HG02759 (cell line): ENCODE results near the gene SPIN1.
"Not testable (repeated sequence)": the region's sequence is repeated elsewhere in the genome, so short reads cannot be mapped to it uniquely, and the experiment has no call there.

ENCODE experiments used
- ATAC-seq: cut with Tn5 transposase; IDR thresholded peaks from one replicate; pipeline ENCODE4 v1.9.1; 2021; ENCODE audit warnings: mild to moderate bottlenecking, moderate library complexity; ENCODE audit not compliant: unreplicated experiment

The SPIN1 gene

DNA sequence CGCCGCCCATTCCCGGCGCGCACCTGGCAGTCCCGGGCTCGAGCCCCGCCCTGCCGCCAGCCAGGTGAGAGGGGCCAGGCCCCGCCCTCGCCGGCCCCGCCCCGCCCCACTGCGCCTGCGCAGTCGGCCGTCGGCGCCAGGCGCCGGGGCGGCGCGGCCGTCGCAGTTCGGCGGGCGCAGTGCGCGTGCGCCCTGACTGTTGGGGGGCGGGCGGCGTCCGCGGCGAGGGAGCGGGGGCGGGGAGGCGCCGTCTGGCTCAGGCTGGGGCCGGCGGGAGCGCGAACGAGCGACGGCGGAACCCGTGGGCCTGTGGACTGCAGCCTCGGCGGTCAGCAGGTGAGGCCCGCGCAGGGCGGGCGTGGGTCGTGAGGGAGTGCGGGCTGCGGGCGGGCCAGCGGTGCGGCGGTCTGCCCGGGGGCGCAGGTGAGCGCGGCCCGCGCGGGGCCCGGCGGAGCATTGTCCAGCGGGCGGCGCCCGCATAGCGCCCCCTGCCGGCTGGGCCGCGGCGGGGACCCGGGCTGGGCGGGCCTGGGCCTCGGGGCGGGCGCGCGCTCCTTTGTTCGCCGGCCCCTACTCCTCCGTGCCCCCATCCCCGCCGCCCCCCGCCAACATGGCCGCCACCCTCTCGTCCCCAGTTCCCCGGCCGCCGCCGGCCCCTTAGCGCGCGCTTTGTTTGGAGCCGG, at the start of gene SPIN1:
Gene SPIN1 (plus strand): TSS at position 242 of the 683 bp plus-strand sequence. CDS start 38,096 bp downstream, outside the sequence.
- peak; percentile 87 for ATAC-seq

GRCh38 chr9:88339317-88339716, 48.9 kb upstream of the SPIN1 start:
- ATAC-seq: no peak

DNA sequence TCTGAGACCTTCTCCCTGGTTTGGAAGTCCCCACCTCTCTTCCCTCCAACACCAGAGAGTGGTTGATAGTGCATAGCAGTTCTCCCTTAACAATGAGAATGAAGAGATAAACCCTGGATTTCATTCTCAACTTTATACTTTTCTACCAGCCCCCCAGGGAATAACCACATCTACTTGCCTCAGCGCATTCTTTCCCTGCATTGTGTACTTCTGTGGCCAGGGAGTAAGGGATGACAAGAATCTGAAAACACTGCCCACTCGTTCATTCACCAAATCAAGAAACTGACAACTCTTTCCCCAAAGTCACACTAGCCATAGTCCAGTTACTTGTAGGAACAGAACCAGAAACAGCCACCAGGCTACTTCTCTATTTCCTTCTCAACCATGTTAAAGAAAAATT, 46.0 kb upstream of the SPIN1 start:
- no peak for ATAC-seq

GRCh38 chr9:88344013-88344412, 44.2 kb upstream of the SPIN1 start:
- no peak for ATAC-seq

GRCh38 chr9:88350354-88350753, 37.9 kb upstream of the SPIN1 start:
- ATAC-seq: not testable (repeated sequence)

- no peak for ATAC-seq
Measured at GRCh38 chr9:88355166-88355565, 33.1 kb upstream of the SPIN1 start.

DNA sequence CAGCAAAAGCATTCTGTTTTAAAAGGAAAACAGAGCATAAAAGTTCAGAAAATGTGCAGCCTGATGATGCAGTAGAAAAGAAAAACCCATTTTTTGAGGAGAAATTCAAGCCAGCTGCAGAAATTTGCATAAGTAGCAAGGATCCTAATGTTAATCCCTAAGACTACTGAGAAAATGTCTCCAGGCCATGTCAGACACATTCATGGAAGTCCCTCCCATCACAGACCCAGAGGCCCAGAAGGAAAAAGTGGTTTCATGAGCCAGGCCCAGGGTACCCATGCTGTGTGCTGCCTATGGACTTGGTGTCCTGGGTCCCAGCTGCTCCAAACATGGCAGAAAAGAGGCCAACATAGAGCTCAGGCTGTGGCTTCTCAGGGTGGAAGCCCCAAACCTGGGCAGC, 31.0 kb upstream of the SPIN1 start:
- ATAC-seq: not testable (repeated sequence)

- ATAC-seq: no peak
Measured at GRCh38 chr9:88358723-88359122, 29.5 kb upstream of the SPIN1 start.

DNA sequence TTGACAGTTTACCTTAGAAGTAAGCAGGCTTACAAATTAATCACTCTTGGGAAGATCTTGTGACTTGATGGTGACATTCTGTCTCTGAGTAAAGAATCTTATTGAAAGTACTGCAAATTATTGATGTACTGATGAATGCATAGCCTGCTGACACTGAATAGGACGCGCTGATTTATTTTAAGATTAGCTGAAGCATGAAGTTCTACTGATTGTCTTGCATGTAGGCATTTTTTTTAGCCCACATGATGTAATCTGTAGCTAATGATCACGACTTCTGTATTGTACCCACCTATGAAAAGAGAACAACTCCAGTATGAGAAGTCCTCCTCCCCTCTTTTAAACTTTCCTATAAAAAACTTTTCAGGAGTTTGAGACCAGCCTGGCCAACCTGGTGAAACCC, 28.3 kb upstream of the SPIN1 start:
- no peak for ATAC-seq

DNA sequence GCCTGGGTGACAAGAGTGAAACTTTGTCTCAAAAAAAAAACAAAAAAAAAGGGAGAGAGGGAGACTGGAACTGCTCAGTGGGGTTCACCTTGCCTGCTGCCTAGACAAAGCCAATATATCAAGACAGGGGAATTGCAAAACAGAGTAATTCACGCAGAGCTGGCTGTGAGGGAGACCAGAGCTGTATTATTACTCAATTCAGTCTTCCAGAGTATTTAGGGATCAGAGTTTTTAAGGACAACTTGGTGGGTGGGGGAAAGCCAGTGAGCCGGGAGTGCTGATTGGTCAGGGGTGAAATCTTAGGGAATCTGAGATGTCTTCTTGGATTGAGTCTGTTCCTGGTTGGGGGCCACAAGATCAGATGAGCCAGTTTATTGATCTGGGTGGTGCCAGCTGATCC, 25.6 kb upstream of the SPIN1 start:
- ATAC-seq: no peak

- ATAC-seq: no peak
Measured at GRCh38 chr9:88363661-88364060, 24.6 kb upstream of the SPIN1 start.

DNA sequence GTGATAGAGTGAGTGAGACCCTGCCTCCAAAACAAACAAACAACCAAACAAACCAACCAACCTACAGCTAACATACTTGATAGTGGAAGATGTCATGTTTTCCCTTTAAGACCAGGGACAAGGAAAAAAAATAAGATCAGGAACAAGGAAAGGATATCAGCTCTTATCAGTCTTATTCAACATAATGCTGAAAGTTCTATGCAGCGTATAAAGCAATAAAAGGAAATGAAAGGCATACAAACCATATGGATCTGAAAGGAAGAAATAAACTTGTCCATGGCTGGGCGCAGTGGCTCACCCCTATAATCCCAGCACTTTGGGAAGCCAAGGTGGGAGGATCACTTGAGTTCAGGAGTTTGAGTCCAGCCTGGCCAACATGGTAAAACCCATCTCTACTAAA, 23.5 kb upstream of the SPIN1 start:
- no peak for ATAC-seq

DNA sequence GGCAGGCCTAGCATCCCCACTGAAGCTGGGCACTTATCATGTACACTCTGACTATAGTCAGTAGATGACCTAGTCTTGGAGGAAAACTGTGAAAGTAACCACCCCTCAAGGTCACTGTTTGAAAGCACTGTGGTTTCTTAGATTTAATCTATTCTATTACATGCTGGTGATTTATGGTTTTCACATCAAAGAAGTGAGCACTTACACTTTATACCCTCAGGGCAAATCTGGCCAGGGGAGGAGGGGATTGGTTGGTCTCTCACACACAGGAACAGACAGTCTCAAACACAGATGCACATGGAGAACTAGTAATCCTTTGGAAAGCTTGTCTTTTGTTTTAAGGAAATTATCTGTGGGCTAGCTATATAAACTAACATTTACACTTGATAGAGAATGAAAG, 17.9 kb upstream of the SPIN1 start:
- ATAC-seq: no peak

DNA sequence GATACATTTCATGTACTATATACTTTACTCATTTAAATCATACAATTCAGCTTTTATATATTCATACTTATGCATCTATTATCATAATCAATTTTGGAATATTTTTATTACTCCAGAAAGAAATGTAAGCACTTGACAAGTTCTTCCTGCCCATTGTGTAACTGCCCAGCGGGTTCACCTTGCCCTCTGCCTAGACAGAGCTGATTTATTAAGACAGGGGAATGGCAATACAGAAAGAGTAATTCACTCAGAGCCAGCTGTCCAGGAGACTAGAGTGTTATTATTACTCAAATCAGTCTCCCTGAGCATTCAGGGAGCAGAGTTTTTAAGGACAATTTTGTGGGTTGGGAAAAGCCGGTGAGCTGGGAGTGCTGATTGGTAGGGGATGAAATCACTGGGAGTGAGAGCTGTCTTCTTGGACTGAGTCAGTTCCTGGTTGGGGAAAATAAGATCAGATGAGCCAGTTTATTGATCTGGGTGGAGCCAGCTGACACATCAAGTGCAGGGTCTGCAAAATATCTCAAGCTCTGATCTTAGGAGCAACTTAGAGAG, 16.1 kb upstream of the SPIN1 start:
- ATAC-seq: no peak

DNA sequence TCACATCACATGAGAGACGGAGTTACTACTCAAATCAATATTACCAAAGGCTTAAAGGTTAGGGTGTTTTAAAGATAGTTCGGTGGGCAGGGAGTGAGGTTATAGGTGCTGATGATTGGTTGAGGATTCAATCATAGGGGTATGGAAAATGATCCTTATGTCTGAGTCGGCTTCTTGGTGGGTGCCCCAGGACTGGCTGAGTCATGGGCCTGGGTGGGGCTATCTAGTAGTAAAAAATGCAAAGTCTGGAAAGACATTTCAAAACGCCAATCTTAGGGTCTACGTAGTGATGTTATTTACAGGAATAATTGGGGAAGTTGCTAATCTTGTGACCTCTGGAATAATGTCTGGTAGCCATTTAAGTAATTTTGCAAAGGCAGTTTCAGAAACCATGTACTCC, 15.2 kb upstream of the SPIN1 start:
- no peak for ATAC-seq

DNA sequence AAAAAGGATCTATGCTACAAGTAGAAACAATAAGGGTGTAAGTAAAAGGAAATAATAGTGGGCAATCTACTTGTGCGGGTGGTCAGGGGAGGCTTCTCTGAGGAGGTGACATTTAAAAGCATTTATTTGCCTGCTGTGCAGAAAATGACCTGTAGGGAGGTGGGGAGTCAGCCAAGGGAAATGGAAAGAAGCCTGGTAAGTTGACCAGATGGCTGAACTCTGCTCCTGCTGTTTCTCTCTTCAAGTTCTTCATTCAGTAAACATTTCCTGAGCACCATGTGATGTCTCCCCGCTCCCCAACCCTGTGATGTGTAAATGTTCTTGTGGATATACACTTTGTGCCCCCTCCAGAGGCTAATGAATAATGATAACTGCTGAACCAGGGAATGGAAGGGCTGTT, 9.9 kb upstream of the SPIN1 start:
- ATAC-seq: no peak

DNA sequence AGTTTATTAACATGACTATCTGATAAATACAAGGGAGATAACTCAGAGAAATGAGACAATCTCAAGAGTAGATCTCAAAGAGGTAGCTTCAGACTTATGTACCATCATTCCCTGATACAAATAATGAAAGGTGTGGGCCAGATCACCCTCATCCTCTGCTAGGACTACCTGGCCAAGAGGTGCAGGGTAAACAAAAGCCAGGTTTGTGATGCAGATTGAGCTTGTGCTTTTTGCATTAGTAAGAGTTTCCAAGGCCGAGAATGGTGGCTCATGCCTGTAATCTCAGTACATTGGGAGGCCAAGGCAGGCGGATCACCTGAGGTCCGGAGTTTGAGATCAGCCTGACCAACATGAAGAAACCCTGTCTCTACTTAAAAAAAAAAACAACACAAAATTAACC, 8.9 kb upstream of the SPIN1 start:
- ATAC-seq: no peak

GRCh38 chr9:88380118-88380517, 8.1 kb upstream of the SPIN1 start:
- ATAC-seq: no peak

DNA sequence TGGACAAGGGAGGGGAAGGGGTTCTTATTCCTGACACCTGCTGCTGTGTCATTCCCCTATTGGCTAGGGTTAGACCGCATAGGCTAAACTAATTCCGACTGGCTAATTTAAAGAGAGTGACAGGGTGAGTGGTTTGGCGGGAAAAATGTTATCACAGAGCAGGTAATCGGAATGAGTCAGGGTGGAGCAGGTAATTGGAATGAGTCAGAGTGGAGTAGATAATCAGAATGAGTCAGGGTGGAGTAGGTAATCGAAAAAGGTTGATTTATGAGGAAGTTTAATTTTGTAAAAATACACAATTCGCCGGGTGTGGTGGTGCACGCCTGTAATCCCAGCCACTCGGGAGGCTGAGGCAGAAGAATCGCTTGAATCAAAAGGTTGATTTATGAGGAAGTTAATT, 6.9 kb upstream of the SPIN1 start:
- not testable (repeated sequence) for ATAC-seq

DNA sequence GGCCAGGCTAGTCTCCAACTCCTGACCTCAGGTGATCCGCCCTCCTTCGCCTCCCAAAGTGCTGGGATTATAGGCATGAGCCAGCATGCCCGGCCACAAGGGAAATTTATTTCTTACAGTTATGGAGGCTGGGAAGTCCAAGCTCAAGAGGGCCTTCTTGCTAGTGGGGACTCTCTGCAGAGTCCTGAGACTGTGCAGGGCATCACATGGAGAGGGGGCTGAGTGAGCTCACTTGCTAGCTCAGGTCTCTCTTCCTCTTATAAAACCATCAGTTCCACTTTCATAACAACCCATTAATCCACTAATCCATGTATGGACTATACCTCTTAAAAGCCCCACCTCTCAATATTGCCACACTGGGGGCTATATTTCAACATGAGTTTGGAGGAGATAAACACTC, 5.1 kb upstream of the SPIN1 start:
- ATAC-seq: no peak

DNA sequence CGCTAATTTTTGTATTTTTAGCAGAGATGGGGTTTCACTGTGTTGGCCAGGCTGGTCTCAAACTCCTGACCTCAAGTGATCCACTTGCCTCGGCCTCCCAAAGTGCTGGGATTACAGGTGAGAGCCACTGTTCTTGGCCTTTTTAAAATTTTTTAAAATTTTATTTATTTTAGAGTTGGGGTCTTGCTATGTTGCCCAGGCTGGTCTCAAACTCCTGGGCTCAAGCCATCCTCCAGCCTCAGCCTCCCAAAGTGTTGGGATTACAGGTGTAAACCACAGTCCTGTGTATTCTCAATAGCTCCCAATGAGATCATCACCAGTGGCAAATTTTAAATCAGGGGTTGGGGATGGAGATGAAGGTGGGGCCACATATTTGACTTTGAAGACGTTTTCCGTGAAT, 2.1 kb upstream of the SPIN1 start:
- ATAC-seq: not testable (repeated sequence)

GRCh38 chr9:88387036-88387551, 1.1 kb upstream of the SPIN1 start:
- no peak for ATAC-seq
